HG02571 (cell line): ENCODE results near the gene NR5A1.

ENCODE experiments used
- ATAC-seq: cut with Tn5 transposase; IDR thresholded peaks from one replicate; pipeline ENCODE4 v1.9.1; 2021; ENCODE audit warnings: mild to moderate bottlenecking, moderate library complexity; ENCODE audit not compliant: unreplicated experiment

The NR5A1 gene

GRCh38 chr9:124448019-124448418, 59.2 kb downstream of the NR5A1 start:
- no peak for ATAC-seq

- no peak for ATAC-seq
These were observed 59.9 kb downstream of the NR5A1 start for GRCh38 chr9:124447297-124447661.

GRCh38 chr9:124444166-124444565, 63.0 kb downstream of the NR5A1 start:
- ATAC-seq = no peak

GRCh38 chr9:124443625-124444024, 63.6 kb downstream of the NR5A1 start:
- no peak for ATAC-seq

- no peak for ATAC-seq
These were observed 64.4 kb downstream of the NR5A1 start for GRCh38 chr9:124442826-124443225.

- no peak for ATAC-seq
These were observed 64.8 kb downstream of the NR5A1 start for GRCh38 chr9:124442379-124442778.

GRCh38 chr9:124441291-124441690, 65.9 kb downstream of the NR5A1 start:
- no peak for ATAC-seq

- ATAC-seq = no peak
These were observed 66.4 kb downstream of the NR5A1 start for GRCh38 chr9:124440786-124441185.

GRCh38 chr9:124439686-124440243, 67.4 kb downstream of the NR5A1 start:
- ATAC-seq = no peak

GRCh38 chr9:124439086-124439485, 68.1 kb downstream of the NR5A1 start:
- no peak for ATAC-seq

- no peak for ATAC-seq
These were observed 69.1 kb downstream of the NR5A1 start for GRCh38 chr9:124438091-124438490.

- ATAC-seq = no peak
These were observed 70.1 kb downstream of the NR5A1 start for GRCh38 chr9:124437086-124437485.

- ATAC-seq = no peak
These were observed 70.9 kb downstream of the NR5A1 start for GRCh38 chr9:124436320-124436719.
